HepG2 (cell line): ENCODE data around the gene C6orf132. TPM values are rescaled to one million over a fixed set of nuclear protein-coding genes. Genes with fewer than 3 reads are reported as not detected.

Experiments
- ATF5 ChIP-seq: sonication (generic); formaldehyde crosslinking; IDR thresholded peaks from 2 replicates; pipeline ENCODE4 v1.4.0; 2020; ENCODE audit warnings: mild to moderate bottlenecking, low read depth, missing genetic modification reagents
- CC2D1A ChIP-seq: sonication (generic); formaldehyde crosslinking; IDR thresholded peaks from 2 replicates; pipeline ENCODE4 v1.8.1; 2023; ENCODE audit warnings: mild to moderate bottlenecking, missing genetic modification reagents
- IRX3 ChIP-seq: sonication (generic); formaldehyde crosslinking; IDR thresholded peaks from 2 replicates; pipeline ENCODE4 v1.8.1; 2023; ENCODE audit warnings: mild to moderate bottlenecking, low read depth, missing genetic modification reagents, borderline replicate concordance
- KAT2B ChIP-seq: fragments of 150-350 bp; IDR thresholded peaks from 2 replicates; pipeline ENCODE4 v1.6.1; 2014; ENCODE audit warnings: low read depth, low read length, borderline replicate concordance
- MLX ChIP-seq: IDR thresholded peaks from 2 replicates; pipeline ENCODE4 v1.6.1; 2016
- TAF15 ChIP-seq: fragments of 200-400 bp; formaldehyde crosslinking; IDR thresholded peaks from one replicate; pipeline ENCODE4 v1.6.1; 2018; ENCODE audit warnings: mild to moderate bottlenecking, low read depth, low read length; ENCODE audit not compliant: poor library complexity, severe bottlenecking
- TEF ChIP-seq: sonication (generic); formaldehyde crosslinking; IDR thresholded peaks from 2 replicates; pipeline ENCODE4 v1.5.0; 2020; ENCODE audit warnings: missing genetic modification reagents
- TFDP1 ChIP-seq: IDR thresholded peaks from 2 replicates; pipeline ENCODE4 v1.6.1; 2016; ENCODE audit warnings: missing compliant biosample characterization, missing genetic modification reagents, borderline replicate concordance
- THRA ChIP-seq: sonication (generic); formaldehyde crosslinking; IDR thresholded peaks from 2 replicates; pipeline ENCODE4 v1.4.0; 2020; ENCODE audit warnings: missing genetic modification reagents, borderline replicate concordance
- THYN1 ChIP-seq: sonication (generic); formaldehyde crosslinking; IDR thresholded peaks from 2 replicates; pipeline ENCODE4 v1.8.1; 2023; ENCODE audit warnings: low read depth, mild to moderate bottlenecking, moderate library complexity, missing genetic modification reagents, borderline replicate concordance
- TRAFD1 ChIP-seq: sonication (generic); formaldehyde crosslinking; IDR thresholded peaks from 2 replicates; pipeline ENCODE4 v1.5.1; 2020; ENCODE audit warnings: missing genetic modification reagents, mild to moderate bottlenecking, borderline replicate concordance
- XBP1 ChIP-seq: sonication (generic); formaldehyde crosslinking; IDR thresholded peaks from 2 replicates; pipeline ENCODE4 v1.5.0; 2020; ENCODE audit warnings: missing genetic modification reagents
- ZBTB8A ChIP-seq: sonication (generic); formaldehyde crosslinking; IDR thresholded peaks from 2 replicates; pipeline ENCODE4 v1.4.0; 2020; ENCODE audit warnings: mild to moderate bottlenecking, low read depth, missing genetic modification reagents, borderline replicate concordance
- ZNF264 ChIP-seq: sonication (generic); formaldehyde crosslinking; IDR thresholded peaks from 2 replicates; pipeline ENCODE4 v1.4.0; 2020; ENCODE audit warnings: missing genetic modification reagents
- ZNF383 ChIP-seq: sonication (generic); formaldehyde crosslinking; IDR thresholded peaks from 2 replicates; pipeline ENCODE4 v1.4.0; 2020; ENCODE audit warnings: missing genetic modification reagents, mild to moderate bottlenecking, borderline replicate concordance
- ZNF547 ChIP-seq: sonication (generic); formaldehyde crosslinking; IDR thresholded peaks from 2 replicates; pipeline ENCODE4 v1.5.1; 2020; ENCODE audit warnings: mild to moderate bottlenecking, missing genetic modification reagents
- ZNF687 ChIP-seq: sonication (generic); formaldehyde crosslinking; IDR thresholded peaks from 2 replicates; pipeline ENCODE4 v1.5.1; 2020; ENCODE audit warnings: mild to moderate bottlenecking, missing genetic modification reagents, moderate library complexity
- polyA plus RNA-seq, 8 experiments: library from polyadenylated mRNA; depleted of rRNA in 3 of 8; stranded (reverse) in 7 of 8; unstranded in 1 of 8; fragments of >200 nt; fragmentation: Illumina TruSeq in 4 of 8; extraction: Trizol in 4 of 8; gene quantifications; 2 replicates each; pipeline versions ENCODE4 v1.2.1 to v1.2.3, GENCODE V29; 2011 to 2016; ENCODE audit warnings: low read depth in 4 of 8, missing spikeins in 1 of 8, mixed read lengths in 1 of 8; ENCODE audit not compliant: insufficient read depth in 1 of 8
- total RNA-seq, 5 experiments: library from RNA; depleted of rRNA; stranded (reverse); fragments of >200 nt; fragmentation: Illumina TruSeq; extraction: Trizol; gene quantifications; 2 replicates each; pipeline ENCODE4 v1.2.3, GENCODE V29; 2016; ENCODE audit warnings: low read depth in 1 of 5

The C6orf132 gene
- total and polyA plus RNA-seq, 2 of the 13 experiments (the other 11 are each of a cell fraction or from before 2014, with no cell fraction given) = 0.78 to 3.0 TPM

GRCh38 chr6:42106112-42107023 is 36.1 kb downstream of the C6orf132 start (continued):
- no peak for TF ChIP-seq ZNF547 (CRISPR knock-in tag)
- no peak for TF ChIP-seq TAF15
- TF ChIP-seq TRAFD1 (CRISPR knock-in tag) = no peak
- no peak for TF ChIP-seq KAT2B
- no peak for TF ChIP-seq CC2D1A (CRISPR knock-in tag)
- no peak for TF ChIP-seq TEF (CRISPR knock-in tag)
- no peak; the same call in 1 of the 2 replicates for TF ChIP-seq THRA (CRISPR knock-in tag)
- TF ChIP-seq TFDP1 (CRISPR knock-in tag) = no peak
- TF ChIP-seq IRX3 (CRISPR knock-in tag) = no peak
- TF ChIP-seq ZNF264 (CRISPR knock-in tag) = no peak
- TF ChIP-seq ZNF687 (CRISPR knock-in tag) = peak; percentile 69
- TF ChIP-seq ZBTB8A = no peak
- TF ChIP-seq ATF5 (CRISPR knock-in tag) = no peak
- no peak for TF ChIP-seq THYN1 (CRISPR knock-in tag)
- TF ChIP-seq XBP1 = no peak
- TF ChIP-seq ZNF383 (CRISPR knock-in tag) = no peak
- TF ChIP-seq MLX (CRISPR knock-in tag) = no peak
